ENCODE measurements around the gene LMTK3. TPM values are rescaled to one million over a fixed set of nuclear protein-coding genes. Genes with fewer than 3 reads are reported as not detected.
"Not testable (repeated sequence)": the region's sequence is repeated elsewhere in the genome, so short reads cannot be mapped to it uniquely, and the experiment has no call there.

The LMTK3 gene
- total and polyA plus RNA-seq, 2 of the 13 experiments (the other 11 are each of a cell fraction or from before 2014, with no cell fraction given), result 0.18 to 0.29 TPM

DNA sequence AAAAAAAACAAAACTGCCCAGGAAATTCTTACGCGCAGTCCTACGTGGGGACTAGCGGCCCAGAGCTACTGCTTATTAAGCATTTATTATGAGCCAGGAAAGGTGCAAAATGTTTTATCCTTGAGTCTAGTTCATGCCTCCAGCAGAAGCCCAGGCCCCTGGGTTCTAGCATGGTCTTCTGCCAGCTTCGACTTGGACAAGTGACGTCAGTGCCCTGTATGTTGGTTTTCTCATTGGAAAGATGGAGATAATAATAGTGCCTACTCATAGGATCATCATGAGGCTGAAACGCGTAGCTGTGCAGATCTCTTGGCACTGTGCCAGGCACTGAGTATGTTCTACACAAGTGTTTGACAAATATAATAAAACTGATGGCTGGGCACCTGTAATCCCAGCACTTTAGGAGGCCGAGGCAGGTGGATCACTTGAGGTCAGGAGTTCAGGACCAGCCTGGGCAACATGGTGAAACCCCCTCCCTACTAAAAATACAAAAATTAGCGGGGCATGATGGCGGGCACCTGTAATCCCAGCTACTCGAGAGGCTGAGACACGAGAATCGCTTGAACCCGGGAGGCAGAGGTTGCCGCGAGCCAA, 28.0 kb upstream of the LMTK3 start:
- intact Hi-C loops (cut with micrococcal nuclease; ENCODE audit: unreplicated experiment), result no loop called here
- Histone ChIP-seq H3K9ac (ENCODE audit: insufficient read depth, low read depth, low read length) (no peak overlapping the region), H3K36me3 (replicated peaks in 1 of 2; ENCODE audit: control insufficient read depth in 1 of 2, insufficient read depth in 2 of 2, low read length in 2 of 2) (no peaks in the 10 kb centered on the region), H3K9me3 (ENCODE audit: low read length) (no peaks in the 10 kb centered on the region), H3K4me3 (replicated peaks in 1 of 3; ENCODE audit: insufficient read depth in 1 of 3, low read depth in 2 of 3, low read length in 3 of 3) (no peak overlapping the region), H4K20me1 (ENCODE audit: insufficient read depth, low read length) (no peaks in the 10 kb centered on the region), H3K4me2 (ENCODE audit: low read depth, low read length) (no peak overlapping the region; the same call in 1 of the 2 replicates), H3K79me2 (ENCODE audit: insufficient read depth, low read length) (no peaks in the 10 kb centered on the region), H2AFZ (ENCODE audit: low read length) (no peak overlapping the region), H3K27ac (ENCODE audit: extremely low read length, insufficient read depth, low read length) (no peak overlapping the region), H3K27me3 (ENCODE audit: control insufficient read depth in 1 of 2, insufficient read depth in 2 of 2, low read length in 2 of 2) (no peaks in the 10 kb centered on the region), H3K4me1 (ENCODE audit: insufficient read depth, low read length) (no peaks in the 10 kb centered on the region)
- TF ChIP-seq ONECUT2 (CRISPR knock-in tag; IDR thresholded peaks at IDR 0.05), result no peak
- TF ChIP-seq LCORL (IDR thresholded peaks at IDR 0.05), result peak; percentile 94
- no peak for TF ChIP-seq LCORL (CRISPR knock-in tag; IDR thresholded peaks at IDR 0.05)
- peak; percentile 32; the same call in 1 of the 2 replicates for TF ChIP-seq ATF7 (IDR thresholded peaks at IDR 0.05)
- no peak for TF ChIP-seq ATF7 (CRISPR knock-in tag; IDR thresholded peaks at IDR 0.05)
- TF ChIP-seq SIN3B (IDR thresholded peaks at IDR 0.05; ENCODE audit: low read length), result no peak
- peak; percentile 86 for TF ChIP-seq CREB1 (IDR thresholded peaks at IDR 0.05)
- no peak for TF ChIP-seq CREB1 (CRISPR knock-in tag; IDR thresholded peaks at IDR 0.05)
- no peak for DNase-seq (ENCODE audit: low spot score)
- ChIA-PET POLR2A (interaction anchor here (0.5 kb wide), 1 partner anchor 290 kb away, joined by 5 read pairs; no protein-coding TSS in a partner anchor), CTCF (ENCODE audit: low intra/inter-chr PET ratio, low total read pairs) (no interaction called here)
- WGBS (ENCODE audit: low lambda C conversion rate), result 53% methylated on average over 17 of the region's 17 CpGs
- in situ Hi-C loops (cut with HindIII; ENCODE audit: extremely low pct_ligation_motif_present, low pct_unique_long_range_greater_than_20kb), result no loop called here
- FAIRE-seq, result no peak
- no peak for ATAC-seq
- BruUV-seq (replicated peaks), result no TSS peak

- H3K4me3 ChIP-seq (replicated peaks in 1 of 3; ENCODE audit: insufficient read depth in 1 of 3, low read depth in 2 of 3, low read length in 3 of 3); H4K20me1 ChIP-seq (ENCODE audit: insufficient read depth, low read length); DNase-seq (ENCODE audit: low spot score); FAIRE-seq; H3K4me2 ChIP-seq (ENCODE audit: low read depth, low read length); H3K9me3 ChIP-seq (ENCODE audit: low read length); H3K36me3 ChIP-seq (replicated peaks in 1 of 2; ENCODE audit: control insufficient read depth in 1 of 2, insufficient read depth in 2 of 2, low read length in 2 of 2); H3K4me1 ChIP-seq (ENCODE audit: insufficient read depth, low read length); ATAC-seq; H3K79me2 ChIP-seq (ENCODE audit: insufficient read depth, low read length); in situ Hi-C loops (cut with HindIII; ENCODE audit: extremely low pct_ligation_motif_present, low pct_unique_long_range_greater_than_20kb); H3K27ac ChIP-seq (ENCODE audit: extremely low read length, insufficient read depth, low read length); POLR2A ChIA-PET; intact Hi-C loops (cut with micrococcal nuclease; ENCODE audit: unreplicated experiment); BruUV-seq (replicated peaks); H3K9ac ChIP-seq (ENCODE audit: insufficient read depth, low read depth, low read length); CTCF ChIA-PET (ENCODE audit: low intra/inter-chr PET ratio, low total read pairs); H3K27me3 ChIP-seq (ENCODE audit: control insufficient read depth in 1 of 2, insufficient read depth in 2 of 2, low read length in 2 of 2); H2AFZ ChIP-seq (ENCODE audit: low read length): not testable (repeated sequence)
- 38% methylated on average over 8 of the region's 8 CpGs for WGBS (ENCODE audit: low lambda C conversion rate)
Measured at GRCh38 chr19:48538057-48538456, 26.4 kb upstream of the LMTK3 start.

Data from HepG2 (cell line).